ENCODE results near the gene SCTR. TPM values are rescaled to one million over a fixed set of nuclear protein-coding genes. Genes with fewer than 3 reads are reported as not detected.
A peak's percentile ranks its signal among the peaks of the same experiment; 100 is the strongest.

SCTR gene
- total and polyA plus RNA-seq, 2 donors (not counting 1 experiment from before 2014, with no cell fraction given) = not detected

- ChIA-PET CTCF (no interaction called here), POLR2A (no interaction called here)
- TF ChIP-seq EZH2 (IDR thresholded peaks at IDR 0.05; ENCODE audit: borderline replicate concordance, insufficient read depth, low read depth, low read length, poor library complexity, severe bottlenecking) = no peak
- TF ChIP-seq, protein P1, sequence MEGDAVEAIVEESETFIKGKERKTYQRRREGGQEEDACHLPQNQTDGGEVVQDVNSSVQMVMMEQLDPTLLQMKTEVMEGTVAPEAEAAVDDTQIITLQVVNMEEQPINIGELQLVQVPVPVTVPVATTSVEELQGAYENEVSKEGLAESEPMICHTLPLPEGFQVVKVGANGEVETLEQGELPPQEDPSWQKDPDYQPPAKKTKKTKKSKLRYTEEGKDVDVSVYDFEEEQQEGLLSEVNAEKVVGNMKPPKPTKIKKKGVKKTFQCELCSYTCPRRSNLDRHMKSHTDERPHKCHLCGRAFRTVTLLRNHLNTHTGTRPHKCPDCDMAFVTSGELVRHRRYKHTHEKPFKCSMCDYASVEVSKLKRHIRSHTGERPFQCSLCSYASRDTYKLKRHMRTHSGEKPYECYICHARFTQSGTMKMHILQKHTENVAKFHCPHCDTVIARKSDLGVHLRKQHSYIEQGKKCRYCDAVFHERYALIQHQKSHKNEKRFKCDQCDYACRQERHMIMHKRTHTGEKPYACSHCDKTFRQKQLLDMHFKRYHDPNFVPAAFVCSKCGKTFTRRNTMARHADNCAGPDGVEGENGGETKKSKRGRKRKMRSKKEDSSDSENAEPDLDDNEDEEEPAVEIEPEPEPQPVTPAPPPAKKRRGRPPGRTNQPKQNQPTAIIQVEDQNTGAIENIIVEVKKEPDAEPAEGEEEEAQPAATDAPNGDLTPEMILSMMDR (IDR thresholded peaks at IDR 0.05) = no peak
- peak overlapping the region; percentile 13 for H3K27ac Mint-ChIP-seq
- Histone ChIP-seq H3K27me3 (replicated peaks in 1 of 4; ENCODE audit: control extremely low read depth in 1 of 4, control insufficient read depth in 3 of 4, insufficient read depth in 4 of 4, low read length in 3 of 4) (peaks cover 0 to 72% (median 30%) of the 10 kb centered on the region in 4 experiments), H4K20me1 (ENCODE audit: control insufficient read depth, insufficient read depth, low read length, poor library complexity, severe bottlenecking) (no peaks in the 10 kb centered on the region), H3K79me2 (ENCODE audit: control insufficient read depth, insufficient read depth, low read length) (no peaks in the 10 kb centered on the region), H3K4me3 (ENCODE audit: control extremely low read depth in 1 of 5, extremely low read depth in 1 of 5, insufficient read depth in 1 of 5, low read depth in 2 of 5, low read length in 4 of 5) (no peak overlapping the region), H3K4me2 (replicated peaks; ENCODE audit: low read depth, low read length, poor library complexity, severe bottlenecking) (no peak overlapping the region), H3K36me3 (replicated peaks in 1 of 2; ENCODE audit: control extremely low read depth in 1 of 2, control insufficient read depth in 1 of 2, extremely low read depth in 1 of 2, insufficient read depth in 2 of 2, low read length in 1 of 2) (no peaks in the 10 kb centered on the region), H3K27ac (ENCODE audit: low read length in 2 of 2) (no peak overlapping the region), H3K4me1 (ENCODE audit: control insufficient read depth in 2 of 2, insufficient read depth in 2 of 2, low read length in 2 of 2) (peaks cover 20 to 21% of the 10 kb centered on the region in 2 donors), H2AFZ (ENCODE audit: insufficient read depth, low read depth, low read length, poor library complexity, severe bottlenecking) (no peak overlapping the region), H3K9ac (ENCODE audit: low read length) (no peak overlapping the region), H3K9me3 (ENCODE audit: control extremely low read depth in 1 of 3, control insufficient read depth in 2 of 3, insufficient read depth in 1 of 3, low read length in 2 of 3) (peaks cover 0 to 7% (median 0%) of the 10 kb centered on the region in 3 donors)
- ATAC-seq (ENCODE audit: low read depth) (no peak), DNase-seq (no peak)
- no peaks in the 10 kb centered on the region for H3K9me3 Mint-ChIP-seq (ENCODE audit: insufficient read depth)
- 96% methylated on average over 4 of the region's 5 CpGs for WGBS (ENCODE audit: insufficient coverage)
- peak overlapping the region; percentile 88 for H3K4me3 Mint-ChIP-seq
- peaks cover 24% of the 10 kb centered on the region for H3K4me1 Mint-ChIP-seq
- H3K27me3 Mint-ChIP-seq = peaks cover 77% of the 10 kb centered on the region
- intact Hi-C loops (cut with micrococcal nuclease) = loop anchor here (10.0 kb wide), 1 partner anchor 1345 kb away; the partner anchor contains the start of gene INSIG2
Measured at GRCh38 chr2:119430023-119430498, 94.2 kb downstream of the SCTR start.

DNA sequence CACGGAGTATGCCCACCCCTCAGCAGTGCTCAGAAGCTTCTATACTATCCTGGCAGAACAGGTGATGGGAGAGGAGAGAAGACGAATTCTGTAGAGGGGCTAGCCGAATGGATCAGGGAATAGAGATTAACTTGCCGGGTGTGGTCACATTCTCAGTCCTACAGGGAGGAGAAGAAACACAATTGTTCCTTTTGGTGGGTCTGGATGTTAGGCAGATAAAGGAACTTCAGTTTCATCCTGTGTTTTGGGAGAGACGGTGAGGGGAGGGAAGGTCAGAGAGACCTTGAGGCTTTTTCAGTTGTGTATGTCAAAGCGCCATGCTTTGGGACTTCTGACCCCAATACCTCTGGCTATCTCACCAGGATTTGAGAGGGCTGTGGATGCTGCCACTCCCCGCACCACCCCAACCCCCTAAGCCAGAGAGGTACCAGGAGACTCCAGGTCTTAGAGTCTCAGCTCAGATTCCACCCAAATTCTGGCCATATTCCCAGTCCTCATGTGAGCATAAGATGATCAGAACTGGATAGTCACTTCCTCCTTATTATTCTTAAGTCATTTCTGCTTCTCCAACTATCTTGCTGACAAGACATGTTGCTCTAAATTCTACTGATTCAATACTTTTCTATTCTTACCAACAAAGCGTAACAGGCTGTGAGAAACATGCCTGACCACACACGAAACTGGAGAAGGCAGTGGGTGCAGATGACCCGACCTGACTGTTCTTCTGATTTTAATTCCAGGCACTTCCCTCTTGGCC, 94.9 kb downstream of the SCTR start:
- DNase-seq (no peak), ATAC-seq (ENCODE audit: low read depth) (no peak)
- Histone ChIP-seq H3K27me3 (replicated peaks in 1 of 4; ENCODE audit: control extremely low read depth in 1 of 4, control insufficient read depth in 3 of 4, insufficient read depth in 4 of 4, low read length in 3 of 4) (peaks cover 0 to 75% (median 30%) of the 10 kb centered on the region in 4 experiments), H2AFZ (ENCODE audit: insufficient read depth, low read depth, low read length, poor library complexity, severe bottlenecking) (no peak overlapping the region), H3K79me2 (ENCODE audit: control insufficient read depth, insufficient read depth, low read length) (no peaks in the 10 kb centered on the region), H3K4me3 (ENCODE audit: control extremely low read depth in 1 of 5, extremely low read depth in 1 of 5, insufficient read depth in 1 of 5, low read depth in 2 of 5, low read length in 4 of 5) (no peak overlapping the region), H3K4me1 (ENCODE audit: control insufficient read depth in 2 of 2, insufficient read depth in 2 of 2, low read length in 2 of 2) (peaks cover 20 to 21% of the 10 kb centered on the region in 2 donors), H3K36me3 (replicated peaks in 1 of 2; ENCODE audit: control extremely low read depth in 1 of 2, control insufficient read depth in 1 of 2, extremely low read depth in 1 of 2, insufficient read depth in 2 of 2, low read length in 1 of 2) (no peaks in the 10 kb centered on the region), H3K9ac (ENCODE audit: low read length) (no peak overlapping the region), H4K20me1 (ENCODE audit: control insufficient read depth, insufficient read depth, low read length, poor library complexity, severe bottlenecking) (no peaks in the 10 kb centered on the region), H3K9me3 (ENCODE audit: control extremely low read depth in 1 of 3, control insufficient read depth in 2 of 3, insufficient read depth in 1 of 3, low read length in 2 of 3) (peaks cover 0 to 7% (median 0%) of the 10 kb centered on the region in 3 donors), H3K27ac (ENCODE audit: low read length in 2 of 2) (no peak overlapping the region), H3K4me2 (replicated peaks; ENCODE audit: low read depth, low read length, poor library complexity, severe bottlenecking) (no peak overlapping the region)
- WGBS (ENCODE audit: insufficient coverage) = 77% methylated on average over 8 of the region's 10 CpGs
- ChIA-PET CTCF (no interaction called here), POLR2A (no interaction called here)
- TF ChIP-seq, protein P1 (IDR thresholded peaks at IDR 0.05) = no peak
- no peak for TF ChIP-seq EZH2 (IDR thresholded peaks at IDR 0.05; ENCODE audit: borderline replicate concordance, insufficient read depth, low read depth, low read length, poor library complexity, severe bottlenecking)
- Mint-ChIP-seq H3K27me3 (peaks cover 81% of the 10 kb centered on the region), H3K4me1 (peaks cover 23% of the 10 kb centered on the region), H3K27ac (no peak overlapping the region), H3K4me3 (no peak overlapping the region), H3K9me3 (ENCODE audit: insufficient read depth) (no peaks in the 10 kb centered on the region)
- intact Hi-C loops (cut with micrococcal nuclease) = no loop called here
